Measurements from ENCODE around the gene DAB2. TPM values are rescaled to one million over a fixed set of nuclear protein-coding genes. Genes with fewer than 3 reads are reported as not detected.

The DAB2 gene
- total and polyA plus RNA-seq, 2 donors from 2014 or later: 138 to 199 TPM

DNA sequence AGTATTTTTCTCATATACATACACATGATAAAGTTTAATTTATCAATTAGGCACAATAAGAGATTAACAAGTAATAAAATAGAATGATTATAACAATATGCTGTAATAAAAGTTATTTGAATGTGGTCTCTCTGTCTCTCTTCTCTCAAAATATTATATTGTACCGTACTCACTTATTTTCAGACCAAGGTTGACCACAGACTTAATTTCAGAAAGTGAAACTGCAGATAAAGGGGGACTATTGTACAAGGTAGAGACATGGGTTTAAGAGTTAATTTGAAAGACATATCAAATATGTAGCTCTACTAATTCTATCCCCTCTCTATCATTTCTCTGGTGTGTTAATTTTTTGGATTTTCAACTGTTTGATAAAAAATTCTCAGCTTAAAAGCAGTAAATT lies 40.5 kb downstream of the DAB2 start:
- DNase-seq (no peak), FAIRE-seq (peak; percentile 32)
- Histone ChIP-seq H3K4me1 (ENCODE audit: control insufficient read depth in 2 of 3, insufficient read depth in 2 of 3, low read depth in 1 of 3, low read length in 3 of 3) (peaks cover 0 to 5% (median 0%) of the 10 kb centered on the region in 3 donors), H3K9ac (ENCODE audit: low read length in 3 of 3) (no peak overlapping the region), H3K27me3 (ENCODE audit: control insufficient read depth, insufficient read depth, low read length) (no peaks in the 10 kb centered on the region), H3K36me3 (ENCODE audit: control insufficient read depth in 2 of 3, insufficient read depth in 3 of 3, low read length in 3 of 3) (peaks cover 4 to 61% (median 52%) of the 10 kb centered on the region in 3 donors), H3K27ac (ENCODE audit: low read depth in 2 of 2, low read length in 2 of 2) (no peak overlapping the region), H3K4me3 (ENCODE audit: low read length in 3 of 3) (no peak overlapping the region), H3K9me3 (ENCODE audit: control insufficient read depth in 2 of 3, insufficient read depth in 1 of 3, low read length in 3 of 3) (no peaks in the 10 kb centered on the region)
- TF ChIP-seq, protein P1, sequence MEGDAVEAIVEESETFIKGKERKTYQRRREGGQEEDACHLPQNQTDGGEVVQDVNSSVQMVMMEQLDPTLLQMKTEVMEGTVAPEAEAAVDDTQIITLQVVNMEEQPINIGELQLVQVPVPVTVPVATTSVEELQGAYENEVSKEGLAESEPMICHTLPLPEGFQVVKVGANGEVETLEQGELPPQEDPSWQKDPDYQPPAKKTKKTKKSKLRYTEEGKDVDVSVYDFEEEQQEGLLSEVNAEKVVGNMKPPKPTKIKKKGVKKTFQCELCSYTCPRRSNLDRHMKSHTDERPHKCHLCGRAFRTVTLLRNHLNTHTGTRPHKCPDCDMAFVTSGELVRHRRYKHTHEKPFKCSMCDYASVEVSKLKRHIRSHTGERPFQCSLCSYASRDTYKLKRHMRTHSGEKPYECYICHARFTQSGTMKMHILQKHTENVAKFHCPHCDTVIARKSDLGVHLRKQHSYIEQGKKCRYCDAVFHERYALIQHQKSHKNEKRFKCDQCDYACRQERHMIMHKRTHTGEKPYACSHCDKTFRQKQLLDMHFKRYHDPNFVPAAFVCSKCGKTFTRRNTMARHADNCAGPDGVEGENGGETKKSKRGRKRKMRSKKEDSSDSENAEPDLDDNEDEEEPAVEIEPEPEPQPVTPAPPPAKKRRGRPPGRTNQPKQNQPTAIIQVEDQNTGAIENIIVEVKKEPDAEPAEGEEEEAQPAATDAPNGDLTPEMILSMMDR (IDR thresholded peaks at IDR 0.05; ENCODE audit: borderline replicate concordance, extremely low read depth, insufficient read depth): no peak
- intact Hi-C loops (cut with DNase I): no loop called here

DNA sequence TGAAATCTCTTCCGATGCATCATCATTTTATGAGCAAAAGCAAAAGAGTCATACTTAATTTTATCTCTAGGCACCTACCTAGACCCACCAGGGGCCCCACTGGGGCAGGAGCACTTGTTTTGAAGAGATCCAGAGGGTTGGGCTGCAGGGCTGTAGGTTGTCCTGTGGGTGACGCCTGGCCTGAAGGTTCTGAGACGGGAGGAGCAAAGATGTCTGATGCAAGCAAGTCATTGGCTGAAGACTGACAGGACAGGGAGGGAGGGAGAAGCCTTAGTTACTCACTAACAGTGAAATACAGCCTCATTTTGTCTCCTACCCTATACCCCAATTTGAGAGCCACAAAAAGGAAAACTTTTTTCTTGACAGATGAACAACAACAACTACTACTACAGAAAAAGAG lies 43.4 kb downstream of the DAB2 start:
- Histone ChIP-seq H3K27me3 (ENCODE audit: control insufficient read depth, insufficient read depth, low read length) (no peaks in the 10 kb centered on the region), H3K4me1 (ENCODE audit: control insufficient read depth in 2 of 3, insufficient read depth in 2 of 3, low read depth in 1 of 3, low read length in 3 of 3) (peaks cover 0 to 5% (median 0%) of the 10 kb centered on the region in 3 donors), H3K9me3 (ENCODE audit: control insufficient read depth in 2 of 3, insufficient read depth in 1 of 3, low read length in 3 of 3) (no peaks in the 10 kb centered on the region), H3K9ac (ENCODE audit: low read length in 3 of 3) (no peak overlapping the region), H3K27ac (ENCODE audit: low read depth in 2 of 2, low read length in 2 of 2) (no peak overlapping the region), H3K36me3 (ENCODE audit: control insufficient read depth in 2 of 3, insufficient read depth in 3 of 3, low read length in 3 of 3) (peaks cover 4 to 51% (median 48%) of the 10 kb centered on the region in 3 donors), H3K4me3 (ENCODE audit: low read length in 3 of 3) (no peak overlapping the region)
- DNase-seq (no peak), FAIRE-seq (no peak)
- TF ChIP-seq, protein P1 (IDR thresholded peaks at IDR 0.05; ENCODE audit: borderline replicate concordance, extremely low read depth, insufficient read depth): no peak
- intact Hi-C loops (cut with DNase I): no loop called here

DNA sequence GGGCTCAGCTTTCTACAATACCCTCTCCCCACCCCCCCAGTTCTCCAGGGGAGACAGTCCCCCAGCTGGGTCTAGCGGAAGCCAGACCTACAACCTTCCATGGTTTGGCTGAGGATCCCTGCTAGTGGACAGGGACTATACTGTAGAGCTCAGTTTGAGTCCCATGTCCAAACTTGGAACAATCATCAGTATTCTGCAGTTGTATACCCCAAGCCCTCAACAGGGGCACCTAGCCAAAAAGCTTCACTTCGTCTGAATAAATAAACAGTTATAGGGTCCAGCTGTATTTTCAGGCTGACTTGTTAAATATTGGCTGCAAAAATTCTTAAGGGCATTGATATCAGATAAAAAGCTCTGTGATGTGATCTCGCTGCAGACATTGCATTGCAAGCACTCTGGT lies 45.1 kb downstream of the DAB2 start:
- peaks cover 0 to 5% (median 4%) of the 10 kb centered on the region in 3 donors for H3K4me1 ChIP-seq (ENCODE audit: control insufficient read depth in 2 of 3, insufficient read depth in 2 of 3, low read depth in 1 of 3, low read length in 3 of 3)
- no peak overlapping the region for H3K9ac ChIP-seq (ENCODE audit: low read length in 3 of 3)
- H3K4me3 ChIP-seq (ENCODE audit: low read length in 3 of 3): no peak overlapping the region
- intact Hi-C loops (cut with DNase I): no loop called here
- no peak overlapping the region for H3K27ac ChIP-seq (ENCODE audit: low read depth in 2 of 2, low read length in 2 of 2)
- no peaks in the 10 kb centered on the region for H3K27me3 ChIP-seq (ENCODE audit: control insufficient read depth, insufficient read depth, low read length)
- TF ChIP-seq, protein P1 (IDR thresholded peaks at IDR 0.05; ENCODE audit: borderline replicate concordance, extremely low read depth, insufficient read depth): no peak
- DNase-seq: peak in 2 of 5 donors; percentile 25 to 66
- peaks cover 4 to 55% (median 47%) of the 10 kb centered on the region in 3 donors for H3K36me3 ChIP-seq (ENCODE audit: control insufficient read depth in 2 of 3, insufficient read depth in 3 of 3, low read length in 3 of 3)
- no peak for FAIRE-seq
- no peaks in the 10 kb centered on the region for H3K9me3 ChIP-seq (ENCODE audit: control insufficient read depth in 2 of 3, insufficient read depth in 1 of 3, low read length in 3 of 3)

DNA sequence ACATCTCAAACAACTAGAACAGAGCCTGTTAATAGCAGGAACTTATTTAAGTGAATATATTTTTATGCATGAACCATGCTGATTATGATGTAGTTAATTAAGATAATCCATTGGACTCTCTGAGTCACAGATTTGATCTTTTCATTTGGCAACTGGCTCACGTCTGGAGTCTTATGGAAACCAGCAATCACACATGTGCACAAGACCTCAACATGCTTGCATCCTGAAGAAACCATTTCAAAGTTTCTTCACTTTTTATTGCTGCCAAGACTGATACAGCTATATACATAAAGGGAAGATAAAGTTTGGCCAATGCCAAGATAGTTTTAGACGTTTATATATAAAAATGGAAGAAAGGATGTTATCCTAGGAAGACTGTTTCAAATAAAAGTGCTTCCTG lies 47.2 kb downstream of the DAB2 start:
- TF ChIP-seq, protein P1 (IDR thresholded peaks at IDR 0.05; ENCODE audit: borderline replicate concordance, extremely low read depth, insufficient read depth): no peak
- Histone ChIP-seq H3K4me1 (ENCODE audit: control insufficient read depth in 2 of 3, insufficient read depth in 2 of 3, low read depth in 1 of 3, low read length in 3 of 3) (peaks cover 4 to 21% (median 10%) of the 10 kb centered on the region in 3 donors), H3K4me3 (ENCODE audit: low read length in 3 of 3) (no peak overlapping the region), H3K27ac (ENCODE audit: low read depth in 2 of 2, low read length in 2 of 2) (no peak overlapping the region), H3K36me3 (ENCODE audit: control insufficient read depth in 2 of 3, insufficient read depth in 3 of 3, low read length in 3 of 3) (peaks cover 4 to 55% (median 39%) of the 10 kb centered on the region in 3 donors), H3K9me3 (ENCODE audit: control insufficient read depth in 2 of 3, insufficient read depth in 1 of 3, low read length in 3 of 3) (no peaks in the 10 kb centered on the region), H3K9ac (ENCODE audit: low read length in 3 of 3) (no peak overlapping the region), H3K27me3 (ENCODE audit: control insufficient read depth, insufficient read depth, low read length) (no peaks in the 10 kb centered on the region)
- no peak for DNase-seq
- intact Hi-C loops (cut with DNase I): no loop called here
- no peak for FAIRE-seq

Data from kidney (tissue), 14 donors.